ENCODE results near the gene BMP6. TPM values are rescaled to one million over a fixed set of nuclear protein-coding genes. Genes with fewer than 3 reads are reported as not detected.

BMP6 gene
- polyA plus RNA-seq, 3 donors = not detected

- Histone ChIP-seq H3K27me3 (ENCODE audit: control insufficient read depth in 2 of 2, insufficient read depth in 2 of 2, low read length in 2 of 2) (no peaks in the 10 kb centered on the region), H3K9me3 (replicated peaks in 1 of 2; ENCODE audit: control insufficient read depth in 1 of 2, insufficient read depth in 1 of 2, low read length in 2 of 2) (peaks cover 5 to 9% of the 10 kb centered on the region in 2 donors), H3K27ac (ENCODE audit: low read depth in 1 of 2, low read length in 2 of 2) (no peak overlapping the region), H3K4me3 (replicated peaks in 1 of 3; ENCODE audit: low read depth in 2 of 3, low read length in 3 of 3) (no peak overlapping the region), H3K79me2 (ENCODE audit: insufficient read depth, low read length) (no peaks in the 10 kb centered on the region), H3K36me3 (replicated peaks in 1 of 2; ENCODE audit: control insufficient read depth in 1 of 2, insufficient read depth in 2 of 2, low read length in 2 of 2) (no peaks in the 10 kb centered on the region), H3K4me2 (replicated peaks; ENCODE audit: extremely low read depth, low read length, poor library complexity, severe bottlenecking) (no peak overlapping the region), H3K9ac (ENCODE audit: insufficient read depth, low read length, poor library complexity, severe bottlenecking) (no peak overlapping the region), H3K4me1 (ENCODE audit: control insufficient read depth in 1 of 2, insufficient read depth in 2 of 2, low read length in 2 of 2) (no peaks in the 10 kb centered on the region), H4K20me1 (ENCODE audit: insufficient read depth, low read length) (no peaks in the 10 kb centered on the region), H2AFZ (ENCODE audit: insufficient read depth, low read depth, low read length, poor library complexity, severe bottlenecking) (no peak overlapping the region)
- H3K4me3 Mint-ChIP-seq = no peak overlapping the region
- intact Hi-C loops (cut with micrococcal nuclease) = no loop called here
- H3K27me3 Mint-ChIP-seq (ENCODE audit: low read depth in 3 of 3) = peaks cover 0 to 5% (median 0%) of the 10 kb centered on the region in 3 donors
- H3K4me1 Mint-ChIP-seq = no peaks in the 10 kb centered on the region
- no peaks in the 10 kb centered on the region for H3K36me3 Mint-ChIP-seq
- TF ChIP-seq CTCF (IDR thresholded peaks at IDR 0.05) = no peak
- H3K9me3 Mint-ChIP-seq = peaks cover 7 to 26% (median 15%) of the 10 kb centered on the region in 7 donors
- no peak overlapping the region for H3K27ac Mint-ChIP-seq
- no peak for DNase-seq
Observed at GRCh38 chr6:7851780-7852179, 125.9 kb downstream of the BMP6 start.

GRCh38 chr6:7859591-7859990, 133.7 kb downstream of the BMP6 start:
- no peak overlapping the region for H3K4me2 ChIP-seq (replicated peaks; ENCODE audit: extremely low read depth, low read length, poor library complexity, severe bottlenecking)
- no peak overlapping the region for H3K4me3 ChIP-seq (replicated peaks in 1 of 3; ENCODE audit: low read depth in 2 of 3, low read length in 3 of 3)
- no peak overlapping the region for H3K27ac ChIP-seq (ENCODE audit: low read depth in 1 of 2, low read length in 2 of 2)
- H3K4me1 ChIP-seq (ENCODE audit: control insufficient read depth in 1 of 2, insufficient read depth in 2 of 2, low read length in 2 of 2) = no peaks in the 10 kb centered on the region
- H3K27ac Mint-ChIP-seq = no peak overlapping the region
- no peak overlapping the region for H3K4me3 Mint-ChIP-seq
- 100% methylated on average over 1 of the region's 6 CpGs for WGBS (ENCODE audit: insufficient coverage)
- intact Hi-C loops (cut with micrococcal nuclease) = no loop called here
- H3K36me3 Mint-ChIP-seq = no peaks in the 10 kb centered on the region
- no peaks in the 10 kb centered on the region for H3K79me2 ChIP-seq (ENCODE audit: insufficient read depth, low read length)
- no peak overlapping the region for H3K9ac ChIP-seq (ENCODE audit: insufficient read depth, low read length, poor library complexity, severe bottlenecking)
- no peaks in the 10 kb centered on the region for H3K36me3 ChIP-seq (replicated peaks in 1 of 2; ENCODE audit: control insufficient read depth in 1 of 2, insufficient read depth in 2 of 2, low read length in 2 of 2)
- peaks cover 0 to 8% (median 0%) of the 10 kb centered on the region in 3 donors for H3K27me3 Mint-ChIP-seq (ENCODE audit: low read depth in 3 of 3)
- H3K9me3 Mint-ChIP-seq = peaks cover 0 to 6% (median 2%) of the 10 kb centered on the region in 7 donors
- H2AFZ ChIP-seq (ENCODE audit: insufficient read depth, low read depth, low read length, poor library complexity, severe bottlenecking) = no peak overlapping the region
- no peaks in the 10 kb centered on the region for H4K20me1 ChIP-seq (ENCODE audit: insufficient read depth, low read length)
- no peaks in the 10 kb centered on the region for H3K27me3 ChIP-seq (ENCODE audit: control insufficient read depth in 2 of 2, insufficient read depth in 2 of 2, low read length in 2 of 2)
- no peaks in the 10 kb centered on the region for H3K4me1 Mint-ChIP-seq
- DNase-seq = no peak
- TF ChIP-seq CTCF (IDR thresholded peaks at IDR 0.05) = no peak
- no peaks in the 10 kb centered on the region for H3K9me3 ChIP-seq (replicated peaks in 1 of 2; ENCODE audit: control insufficient read depth in 1 of 2, insufficient read depth in 1 of 2, low read length in 2 of 2)

Data from CD14-positive monocyte (primary cell).